Limb (tissue), 2 donors: ENCODE data around the gene IL12RB2.

Experiments used
- DNase-seq, 2 donors: peaks; one replicate each; pipeline ENCODE4 v3.0.0-alpha.2; 2016; ENCODE audit errors: extremely low spot score in 2 of 2

IL12RB2 gene

GRCh38 chr1:67307251-67308060 is at the start of gene IL12RB2:
IL12RB2 (plus strand) TSS chr1:67307873; CDS start chr1:67320369, 12,496 bp downstream.
- peak in 1 of 2 donors; percentile 52 for DNase-seq

GRCh38 chr1:67261680-67262079 is 46.0 kb upstream of the IL12RB2 start:
- DNase-seq = no peak

- no peak for DNase-seq
These were observed 44.9 kb upstream of the IL12RB2 start for GRCh38 chr1:67262735-67263134.

GRCh38 chr1:67264152-67264551 is 43.5 kb upstream of the IL12RB2 start:
- DNase-seq = no peak

- DNase-seq = no peak
These were observed 42.8 kb upstream of the IL12RB2 start for GRCh38 chr1:67264899-67265298.

- no peak for DNase-seq
These were observed 38.6 kb upstream of the IL12RB2 start for GRCh38 chr1:67269061-67269460.

- DNase-seq = no peak
These were observed 37.1 kb upstream of the IL12RB2 start for GRCh38 chr1:67270541-67270940.

- no peak for DNase-seq
These were observed 34.1 kb upstream of the IL12RB2 start for GRCh38 chr1:67273591-67273990.

GRCh38 chr1:67274623-67275325 is 32.9 kb upstream of the IL12RB2 start:
- DNase-seq = no peak

- DNase-seq = no peak
These were observed 27.0 kb upstream of the IL12RB2 start for GRCh38 chr1:67280696-67281095.

- DNase-seq = no peak
These were observed 26.4 kb upstream of the IL12RB2 start for GRCh38 chr1:67281244-67281643.

- no peak for DNase-seq
These were observed 21.7 kb upstream of the IL12RB2 start for GRCh38 chr1:67285780-67286488.

GRCh38 chr1:67290236-67290635 is 17.4 kb upstream of the IL12RB2 start:
- no peak for DNase-seq

GRCh38 chr1:67294836-67295617 is 12.6 kb upstream of the IL12RB2 start:
- no peak for DNase-seq

GRCh38 chr1:67298762-67299161 is 8.9 kb upstream of the IL12RB2 start:
- DNase-seq = no peak

- no peak for DNase-seq
These were observed 8.4 kb upstream of the IL12RB2 start for GRCh38 chr1:67299296-67299695.

GRCh38 chr1:67300561-67300960 is 7.1 kb upstream of the IL12RB2 start:
- no peak for DNase-seq

- no peak for DNase-seq
These were observed 3.6 kb upstream of the IL12RB2 start for GRCh38 chr1:67304023-67304422.

- DNase-seq = no peak
These were observed 1.1 kb upstream of the IL12RB2 start for GRCh38 chr1:67306547-67306946.

- peak in 1 of 2 donors; percentile 33 for DNase-seq
These were observed 463 bp downstream of the IL12RB2 start for GRCh38 chr1:67308136-67308535.

GRCh38 chr1:67312615-67313014 is 4.9 kb downstream of the IL12RB2 start:
- no peak for DNase-seq
